Body of pancreas (tissue), 4 donors: ENCODE results near the gene OOSP1.

Experiments used
- POLR2A ChIP-seq, 3 donors: fragments of 450-650 bp; IDR thresholded peaks; one replicate each; pipeline ENCODE4 v1.6.1; 2016; ENCODE audit warnings: antibody characterized with exemption in 3 of 3, mild to moderate bottlenecking in 2 of 3
- TF ChIP-seq, protein P1 (sequence below), 7 experiments: fragments of 450-650 bp in 4 of 7; fragments of 200-600 bp in 3 of 7; sonication (generic) in 3 of 7; IDR thresholded peaks; one replicate each; pipeline ENCODE4 v1.5.1; 2016 to 2019; ENCODE audit warnings: antibody characterized with exemption in 7 of 7

DNA sequence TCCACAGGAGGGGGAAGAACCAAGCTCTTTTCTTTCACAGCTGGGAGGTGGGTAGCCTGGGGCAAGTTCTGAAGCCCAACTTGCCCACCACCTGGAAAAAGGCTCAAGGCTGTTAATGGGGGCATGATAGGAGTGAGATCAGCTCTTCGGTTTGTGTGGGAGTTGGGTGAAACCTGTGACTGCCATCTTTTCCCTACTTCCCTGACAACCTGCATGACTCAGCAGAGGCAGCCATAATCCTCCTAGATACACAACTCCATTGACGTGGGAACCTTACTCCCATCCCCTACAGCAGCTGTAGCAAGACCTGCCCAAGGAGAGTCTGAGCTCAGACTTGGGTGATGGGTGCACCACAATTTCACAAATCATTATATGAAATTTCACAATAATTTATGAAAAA is 65.5 kb downstream of the OOSP1 start:
- TF ChIP-seq, protein P1, sequence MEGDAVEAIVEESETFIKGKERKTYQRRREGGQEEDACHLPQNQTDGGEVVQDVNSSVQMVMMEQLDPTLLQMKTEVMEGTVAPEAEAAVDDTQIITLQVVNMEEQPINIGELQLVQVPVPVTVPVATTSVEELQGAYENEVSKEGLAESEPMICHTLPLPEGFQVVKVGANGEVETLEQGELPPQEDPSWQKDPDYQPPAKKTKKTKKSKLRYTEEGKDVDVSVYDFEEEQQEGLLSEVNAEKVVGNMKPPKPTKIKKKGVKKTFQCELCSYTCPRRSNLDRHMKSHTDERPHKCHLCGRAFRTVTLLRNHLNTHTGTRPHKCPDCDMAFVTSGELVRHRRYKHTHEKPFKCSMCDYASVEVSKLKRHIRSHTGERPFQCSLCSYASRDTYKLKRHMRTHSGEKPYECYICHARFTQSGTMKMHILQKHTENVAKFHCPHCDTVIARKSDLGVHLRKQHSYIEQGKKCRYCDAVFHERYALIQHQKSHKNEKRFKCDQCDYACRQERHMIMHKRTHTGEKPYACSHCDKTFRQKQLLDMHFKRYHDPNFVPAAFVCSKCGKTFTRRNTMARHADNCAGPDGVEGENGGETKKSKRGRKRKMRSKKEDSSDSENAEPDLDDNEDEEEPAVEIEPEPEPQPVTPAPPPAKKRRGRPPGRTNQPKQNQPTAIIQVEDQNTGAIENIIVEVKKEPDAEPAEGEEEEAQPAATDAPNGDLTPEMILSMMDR (IDR thresholded peaks at IDR 0.05) = no peak
- TF ChIP-seq POLR2A (IDR thresholded peaks at IDR 0.05) = no peak
